Esophagus (tissue), 2 donors: Measurements from ENCODE around the gene MAPRE2. TPM values are rescaled to one million over a fixed set of nuclear protein-coding genes. Genes with fewer than 3 reads are reported as not detected.
A peak's percentile ranks its signal among the peaks of the same experiment; 100 is the strongest.

Experiments
- H3K27ac ChIP-seq, 2 donors: one replicate each; pipeline ENCODE4 v1.5.1; 2013; ENCODE audit warnings: low read depth in 2 of 2, mild to moderate bottlenecking in 2 of 2, inconsistent platforms in 1 of 2, low read length in 1 of 2, moderate library complexity in 1 of 2
- H3K27me3 ChIP-seq, 2 donors: one replicate each; pipeline ENCODE4 v1.6.1; 2013; ENCODE audit warnings: low read length in 2 of 2, control low read depth in 1 of 2, mild to moderate bottlenecking in 1 of 2; ENCODE audit not compliant: insufficient read depth in 2 of 2, control insufficient read depth in 1 of 2
- H3K36me3 ChIP-seq, 2 donors: one replicate each; pipeline ENCODE4 v1.6.1; 2013; ENCODE audit warnings: low read length in 1 of 2; ENCODE audit not compliant: control insufficient read depth in 2 of 2, insufficient read depth in 2 of 2
- H3K4me1 ChIP-seq, 2 donors: one replicate each; pipeline ENCODE4 v1.6.1; 2013; ENCODE audit warnings: low read length in 1 of 2; ENCODE audit not compliant: control insufficient read depth in 2 of 2, insufficient read depth in 2 of 2
- H3K4me3 ChIP-seq, 2 donors: one replicate each; pipeline ENCODE4 v1.5.1; 2013; ENCODE audit warnings: low read length in 2 of 2, mild to moderate bottlenecking in 2 of 2, low read depth in 1 of 2, moderate library complexity in 1 of 2
- H3K9me3 ChIP-seq, 2 donors: one replicate each; pipeline ENCODE4 v1.6.1; 2013; ENCODE audit warnings: mild to moderate bottlenecking in 2 of 2, low read depth in 1 of 2, low read length in 1 of 2, moderate library complexity in 1 of 2; ENCODE audit not compliant: control insufficient read depth in 2 of 2, insufficient read depth in 1 of 2
- WGBS, 2 donors: extraction: QIAGEN DNeasy Blood & Tissue Kit; methylation state at CpG; one replicate each; pipeline ENCODE4 v1.1.7; 2013; 5-methylcytosine and 5-hydroxymethylcytosine counted together
- polyA plus RNA-seq, 2 donors: library from polyadenylated mRNA; stranded (reverse); fragments of 200-250 nt; gene quantifications; one replicate each; pipeline ENCODE4 v1.2.3, GENCODE V29; 2013
- donor health status: healthy with polysubstance abuse.
- donor health status: Bipolar disorder and iron deficiency.

MAPRE2 gene
- polyA plus RNA-seq = 1 to 10 TPM; 2.4 to 3.5 TPM

DNA sequence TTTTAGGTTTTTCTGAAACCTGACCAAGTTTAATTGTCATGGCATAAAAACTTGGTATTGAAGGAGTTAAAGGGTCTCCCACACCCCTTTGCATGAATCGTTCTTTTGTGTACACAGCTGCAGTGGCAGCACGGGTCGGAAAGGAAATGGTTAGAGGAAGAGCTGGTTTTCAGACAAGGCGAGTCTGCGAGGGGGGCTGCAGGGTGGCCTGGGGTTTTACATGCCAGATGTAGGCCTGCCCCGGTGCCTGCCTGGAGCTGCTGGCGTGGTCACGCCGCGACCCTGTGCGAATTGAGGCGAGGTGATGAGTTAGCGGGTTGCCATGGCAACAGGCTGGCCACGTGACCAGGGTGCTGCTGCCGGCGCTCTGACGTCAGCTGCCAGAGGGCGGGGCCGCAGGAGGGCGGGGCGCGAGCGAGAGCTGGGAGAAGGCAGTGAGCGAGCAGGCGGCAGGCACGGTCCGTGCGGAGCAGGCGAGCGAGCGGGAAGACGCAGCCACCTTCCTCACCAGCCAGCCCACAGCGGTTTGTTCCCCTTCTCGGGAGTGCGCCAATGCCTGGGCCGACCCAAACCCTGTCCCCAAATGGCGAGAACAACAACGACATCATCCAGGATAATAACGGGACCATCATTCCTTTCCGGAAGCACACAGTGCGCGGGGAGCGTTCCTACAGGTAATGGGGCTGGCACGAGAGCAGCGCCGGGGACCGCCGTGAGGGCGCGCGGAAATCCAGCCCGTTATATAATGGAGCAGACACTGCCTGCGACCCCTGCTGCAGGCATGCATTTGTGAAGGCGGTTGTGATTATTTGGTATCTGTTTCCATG, at the start of gene MAPRE2:
Gene MAPRE2 (plus strand): TSS at position 426 of the 827 bp plus-strand sequence. CDS start 127 bp downstream, at position 553.
- H3K9me3 ChIP-seq = no peaks in the 10 kb centered on the region
- peak within 1 kb of the TSS; percentile 64 to 85 for H3K4me3 ChIP-seq
- WGBS, 2 donors = 0 to 1% methylated on average over 52 to 54 of the region's 54 CpGs
- peak within 1 kb of the TSS; percentile 82 to 93 for H3K27ac ChIP-seq
- no peaks in the 10 kb centered on the region for H3K36me3 ChIP-seq
- no peaks in the 10 kb centered on the region for H3K27me3 ChIP-seq
- peaks cover 0 to 3% of the 10 kb centered on the region in 2 donors for H3K4me1 ChIP-seq

DNA sequence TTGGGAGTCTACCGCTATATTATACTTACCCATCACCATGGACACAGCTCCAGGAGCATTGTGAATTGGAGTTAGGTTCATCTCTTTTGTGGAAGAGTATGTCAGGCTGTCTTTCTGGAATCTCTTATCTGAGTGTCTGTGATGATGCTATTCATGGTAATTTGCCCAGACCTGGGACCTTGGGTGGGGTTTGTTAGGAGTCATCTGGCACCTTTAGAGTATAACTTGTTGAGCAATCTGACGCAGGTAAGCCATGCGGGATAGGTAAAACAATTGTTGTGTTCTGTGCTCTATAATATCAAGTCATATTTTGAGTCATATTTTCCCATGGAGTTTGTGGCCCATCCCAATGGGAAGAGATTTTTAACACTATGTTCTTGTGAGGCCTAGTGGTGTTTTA, 49.7 kb upstream of the MAPRE2 start:
- Histone ChIP-seq H3K4me3 (no peak overlapping the region), H3K9me3 (no peaks in the 10 kb centered on the region), H3K27ac (no peak overlapping the region), H3K4me1 (no peaks in the 10 kb centered on the region), H3K36me3 (no peaks in the 10 kb centered on the region), H3K27me3 (peaks cover 0 to 2% of the 10 kb centered on the region in 2 donors)
- WGBS, 2 donors = 72 to 73% methylated on average over 3 of the region's 3 CpGs

DNA sequence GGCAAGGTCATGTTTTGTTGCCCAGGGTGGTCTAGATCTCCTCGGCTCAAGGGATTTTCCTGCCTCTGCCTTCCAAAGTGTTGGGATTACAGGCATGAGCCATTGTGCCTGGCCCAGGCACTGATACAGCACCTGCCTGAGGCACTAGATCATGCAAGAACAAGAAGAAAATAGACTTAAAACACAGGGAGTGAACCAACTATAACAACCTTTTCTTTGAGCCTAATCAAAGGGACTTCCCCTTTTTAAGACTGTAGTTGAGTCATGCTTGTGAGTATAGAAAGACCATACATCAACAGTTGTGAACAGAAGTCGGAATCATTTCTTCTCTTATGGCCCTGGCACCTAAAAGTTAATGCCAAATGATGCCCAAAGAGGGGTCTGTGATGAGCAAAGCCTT, 47.9 kb upstream of the MAPRE2 start:
- H3K4me1 ChIP-seq = no peaks in the 10 kb centered on the region
- H3K27ac ChIP-seq = no peak overlapping the region
- 59 to 65% methylated on average over 2 of the region's 2 CpGs for WGBS, 2 donors
- peaks cover 0 to 2% of the 10 kb centered on the region in 2 donors for H3K27me3 ChIP-seq
- H3K4me3 ChIP-seq = no peak overlapping the region
- no peaks in the 10 kb centered on the region for H3K36me3 ChIP-seq
- H3K9me3 ChIP-seq = no peaks in the 10 kb centered on the region

DNA sequence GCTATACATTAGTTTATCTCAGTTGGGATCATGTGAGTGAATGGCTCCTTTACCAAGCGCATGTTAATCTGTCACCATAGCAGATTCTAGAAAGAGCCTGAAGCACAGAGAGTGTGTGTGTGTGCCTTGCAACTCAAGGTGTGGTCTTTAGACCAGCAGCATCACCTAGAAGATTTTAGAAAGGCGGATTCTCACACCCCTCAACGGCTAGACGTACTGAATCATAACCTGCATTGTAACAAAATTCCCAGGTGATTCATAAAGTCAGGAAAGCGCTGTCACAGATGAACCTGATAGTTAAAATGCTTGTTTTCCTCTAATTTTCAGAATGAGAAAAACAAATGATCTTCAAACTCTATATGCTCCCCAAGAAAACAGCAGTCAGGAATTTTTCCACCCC, 45.5 kb upstream of the MAPRE2 start:
- Histone ChIP-seq H3K4me3 (no peak overlapping the region), H3K27ac (no peak overlapping the region), H3K27me3 (peaks cover 0 to 2% of the 10 kb centered on the region in 2 donors), H3K4me1 (no peaks in the 10 kb centered on the region), H3K9me3 (no peaks in the 10 kb centered on the region), H3K36me3 (no peaks in the 10 kb centered on the region)
- WGBS, 2 donors = 94% methylated on average over 5 of the region's 5 CpGs

DNA sequence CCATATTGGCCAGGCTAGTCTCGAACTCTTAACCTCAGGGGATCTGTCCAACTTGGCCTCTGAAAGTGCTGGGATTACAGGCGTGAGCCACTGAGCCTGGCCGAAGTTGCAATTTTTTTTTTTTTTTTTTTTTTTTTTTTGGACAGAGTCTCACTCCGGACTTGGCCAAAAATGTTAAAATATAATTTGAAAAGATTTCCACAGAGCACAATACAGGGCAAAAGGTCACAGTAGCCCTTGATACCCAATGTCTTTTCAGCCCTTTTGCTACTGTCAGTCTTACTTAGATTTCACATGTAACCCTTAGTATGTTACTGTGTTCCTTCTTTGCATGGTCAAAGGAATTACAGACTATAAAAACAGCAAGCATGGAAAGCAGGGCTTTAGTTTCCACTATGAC, 42.6 kb upstream of the MAPRE2 start:
- Histone ChIP-seq H3K27me3 (no peaks in the 10 kb centered on the region), H3K9me3 (no peaks in the 10 kb centered on the region), H3K4me1 (no peaks in the 10 kb centered on the region), H3K4me3 (no peak overlapping the region), H3K27ac (no peak overlapping the region), H3K36me3 (no peaks in the 10 kb centered on the region)
- 70 to 72% methylated on average over 4 of the region's 4 CpGs for WGBS, 2 donors

DNA sequence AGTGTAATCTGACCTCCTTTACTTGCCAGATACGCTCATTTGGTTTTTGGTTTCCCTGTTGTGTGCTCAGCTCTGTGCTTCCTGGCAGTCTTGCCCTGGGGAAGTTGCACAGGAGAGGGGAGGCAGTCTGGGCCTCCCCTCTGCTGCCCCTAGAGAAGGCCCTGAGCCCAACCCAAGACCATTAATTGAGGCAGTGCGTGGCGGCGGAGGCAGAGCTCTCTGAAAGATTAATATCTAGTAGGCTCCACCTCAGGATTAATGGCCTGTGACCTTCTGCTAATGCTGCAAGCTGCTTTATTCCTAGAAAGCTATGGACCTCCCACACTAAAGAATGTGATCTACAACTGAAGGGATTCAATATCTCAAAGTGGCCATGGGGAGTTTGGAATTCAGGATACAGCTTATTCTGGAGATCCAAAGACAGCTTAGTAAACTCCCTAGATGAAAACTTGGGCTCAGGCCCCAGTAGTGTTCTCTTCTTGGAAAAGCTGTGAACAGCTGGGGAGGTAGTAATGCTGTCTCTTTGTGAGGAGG, 41.4 kb upstream of the MAPRE2 start:
- WGBS, 2 donors = 65 to 74% methylated on average over 4 of the region's 4 CpGs
- H3K4me3 ChIP-seq = no peak overlapping the region
- H3K27me3 ChIP-seq = no peaks in the 10 kb centered on the region
- H3K27ac ChIP-seq = no peak overlapping the region
- H3K9me3 ChIP-seq = no peaks in the 10 kb centered on the region
- no peaks in the 10 kb centered on the region for H3K36me3 ChIP-seq
- H3K4me1 ChIP-seq = no peaks in the 10 kb centered on the region

DNA sequence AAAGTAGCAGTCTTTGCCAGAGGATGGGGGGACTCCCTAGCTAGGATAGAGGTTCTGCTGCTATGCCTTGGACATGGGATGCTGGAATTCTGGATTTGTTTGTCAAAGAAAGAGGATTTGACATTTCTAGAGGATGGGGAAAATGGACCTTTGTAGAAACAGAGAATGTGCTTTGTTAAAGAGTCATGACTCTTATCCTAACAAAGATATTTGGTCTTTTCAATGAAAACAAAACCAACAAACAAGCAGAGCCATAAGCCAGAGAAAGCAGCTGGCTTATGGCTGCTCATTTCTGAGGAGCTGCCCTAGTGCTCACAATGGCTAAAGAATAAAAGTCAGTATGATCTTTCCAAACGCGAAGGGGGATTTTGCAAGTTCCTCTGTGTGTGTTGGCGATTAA, 40.8 kb upstream of the MAPRE2 start:
- Histone ChIP-seq H3K27me3 (no peaks in the 10 kb centered on the region), H3K27ac (no peak overlapping the region)

DNA sequence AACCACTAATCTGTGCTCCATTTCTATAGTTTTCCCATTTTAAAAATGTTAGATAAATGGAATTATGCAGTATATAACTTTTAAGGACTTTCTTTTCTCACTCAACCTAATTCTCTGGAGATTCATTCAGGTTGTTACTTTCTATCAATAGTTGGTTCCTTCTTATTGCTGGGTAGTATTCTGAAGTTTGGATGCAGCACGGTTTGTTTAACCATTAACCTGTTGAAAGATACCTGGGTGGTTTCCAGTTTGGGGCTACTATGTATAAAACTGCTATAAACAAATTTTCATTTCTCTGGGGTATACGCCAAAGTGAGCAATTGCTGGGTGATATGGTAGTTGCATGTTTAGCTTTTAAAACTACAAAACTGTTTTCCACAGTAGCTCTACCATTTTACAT, 39.1 kb upstream of the MAPRE2 start:
- no peak overlapping the region for H3K27ac ChIP-seq
- 69 to 75% methylated on average over 2 of the region's 2 CpGs for WGBS, 2 donors
- H3K36me3 ChIP-seq = no peaks in the 10 kb centered on the region
- no peaks in the 10 kb centered on the region for H3K27me3 ChIP-seq
- H3K4me3 ChIP-seq = no peak overlapping the region
- H3K9me3 ChIP-seq = no peaks in the 10 kb centered on the region
- no peaks in the 10 kb centered on the region for H3K4me1 ChIP-seq

More for the DNA sequence above, 40.8 kb upstream of the MAPRE2 start:
- H3K36me3 ChIP-seq = no peaks in the 10 kb centered on the region
- no peaks in the 10 kb centered on the region for H3K4me1 ChIP-seq
- WGBS, 2 donors = 75 to 81% methylated on average over 3 of the region's 3 CpGs
- no peak overlapping the region for H3K4me3 ChIP-seq
- H3K9me3 ChIP-seq = no peaks in the 10 kb centered on the region

DNA sequence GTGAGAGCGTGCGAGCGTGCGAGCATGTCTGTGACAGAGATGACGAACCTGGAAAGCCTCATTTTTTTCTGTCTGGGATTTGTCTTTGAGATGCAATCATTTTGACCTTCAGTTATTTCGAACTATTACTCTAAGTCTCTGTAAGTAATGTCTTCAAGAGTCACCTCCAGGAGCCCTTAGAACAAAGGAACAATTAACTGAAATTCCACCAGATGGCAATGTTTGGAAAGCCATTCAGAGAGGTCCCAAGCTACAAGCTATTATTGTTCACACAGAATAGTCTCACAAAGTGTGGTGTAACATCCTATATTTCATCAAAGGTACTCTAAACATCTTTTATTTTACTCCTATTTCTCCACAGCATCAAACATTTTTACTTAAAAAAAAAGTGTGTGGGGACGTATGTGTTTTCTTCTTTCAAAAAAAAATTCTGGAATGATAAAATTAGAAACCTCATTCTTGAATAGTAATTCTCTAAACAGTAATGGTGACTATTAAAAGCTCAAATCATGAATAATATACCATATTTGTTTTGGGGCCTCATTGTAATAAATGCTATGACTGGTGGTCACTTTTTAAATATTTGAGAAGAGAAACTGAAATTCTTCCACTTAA, 35.1 kb upstream of the MAPRE2 start:
- H3K4me3 ChIP-seq = no peak overlapping the region
- no peaks in the 10 kb centered on the region for H3K9me3 ChIP-seq
- no peaks in the 10 kb centered on the region for H3K4me1 ChIP-seq
- no peak overlapping the region for H3K27ac ChIP-seq
- H3K36me3 ChIP-seq = no peaks in the 10 kb centered on the region
- WGBS, 2 donors = 49 to 52% methylated on average over 7 of the region's 7 CpGs
- no peaks in the 10 kb centered on the region for H3K27me3 ChIP-seq
